Measurements from ENCODE around the gene NXNL1. TPM values are rescaled to one million over a fixed set of nuclear protein-coding genes. Genes with fewer than 3 reads are reported as not detected.

NXNL1 gene
- total RNA-seq, 2 experiments from 2014 or later, result not detected

- intact Hi-C loops (cut with DNase I, micrococcal nuclease), result loop anchor here (2.0 to 10.0 kb wide), 3 partner anchors 58 to 358 kb away; partner anchors contain the start of gene COLGALT1 (in 1 of the 2)
- Histone ChIP-seq H3K4me1 (ENCODE audit: insufficient read depth, low read length) (peaks cover 25% of the 10 kb centered on the region), H3K27me3 (ENCODE audit: control insufficient read depth in 1 of 2, insufficient read depth in 2 of 2, low read length in 2 of 2) (no peaks in the 10 kb centered on the region), H3K27ac (ENCODE audit: low read depth in 1 of 2, low read length in 2 of 2) (no peak overlapping the region), H3K9me3 (ENCODE audit: control insufficient read depth in 1 of 2, insufficient read depth in 1 of 2, low read length in 2 of 2) (no peaks in the 10 kb centered on the region), H3K4me3 (ENCODE audit: low read length) (no peak overlapping the region), H3K36me3 (ENCODE audit: insufficient read depth, low read length) (peaks cover 6% of the 10 kb centered on the region)
- Mint-ChIP-seq H3K9me3 (no peaks in the 10 kb centered on the region), H3K4me3 (no peak overlapping the region), H3K4me1 (ENCODE audit: low read depth) (peaks cover 17% of the 10 kb centered on the region), H3K36me3 (ENCODE audit: low read depth) (no peaks in the 10 kb centered on the region), H3K27me3 (no peaks in the 10 kb centered on the region), H3K27ac (no peak overlapping the region)
- DNase-seq (peak in 1 of 14 experiments; percentile 27), ATAC-seq (ENCODE audit: poor library complexity) (no peak)
- CTCF ChIA-PET, result interaction anchor here (1.3 to 1.8 kb wide), 6 partner anchors 14 to 31 kb away, joined by 3 to 38 read pairs (median 8); partner anchors contain the start of genes PGLS and SLC27A1
- POLR2A ChIA-PET, result interaction anchor here (1.2 to 1.7 kb wide), 3 partner anchors 14 to 362 kb away, joined by 4 to 5 read pairs (median 5); partner anchors contain the start of genes PGLS and RPL18A
- TF ChIP-seq, protein P1, sequence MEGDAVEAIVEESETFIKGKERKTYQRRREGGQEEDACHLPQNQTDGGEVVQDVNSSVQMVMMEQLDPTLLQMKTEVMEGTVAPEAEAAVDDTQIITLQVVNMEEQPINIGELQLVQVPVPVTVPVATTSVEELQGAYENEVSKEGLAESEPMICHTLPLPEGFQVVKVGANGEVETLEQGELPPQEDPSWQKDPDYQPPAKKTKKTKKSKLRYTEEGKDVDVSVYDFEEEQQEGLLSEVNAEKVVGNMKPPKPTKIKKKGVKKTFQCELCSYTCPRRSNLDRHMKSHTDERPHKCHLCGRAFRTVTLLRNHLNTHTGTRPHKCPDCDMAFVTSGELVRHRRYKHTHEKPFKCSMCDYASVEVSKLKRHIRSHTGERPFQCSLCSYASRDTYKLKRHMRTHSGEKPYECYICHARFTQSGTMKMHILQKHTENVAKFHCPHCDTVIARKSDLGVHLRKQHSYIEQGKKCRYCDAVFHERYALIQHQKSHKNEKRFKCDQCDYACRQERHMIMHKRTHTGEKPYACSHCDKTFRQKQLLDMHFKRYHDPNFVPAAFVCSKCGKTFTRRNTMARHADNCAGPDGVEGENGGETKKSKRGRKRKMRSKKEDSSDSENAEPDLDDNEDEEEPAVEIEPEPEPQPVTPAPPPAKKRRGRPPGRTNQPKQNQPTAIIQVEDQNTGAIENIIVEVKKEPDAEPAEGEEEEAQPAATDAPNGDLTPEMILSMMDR (IDR thresholded peaks at IDR 0.05), result no peak
Observed at GRCh38 chr19:17497149-17497798, 36.5 kb upstream of the NXNL1 start.

- H3K36me3 Mint-ChIP-seq (ENCODE audit: low read depth), result no peaks in the 10 kb centered on the region
- H3K4me1 ChIP-seq (ENCODE audit: insufficient read depth, low read length), result peaks cover 25% of the 10 kb centered on the region
- H3K4me3 ChIP-seq (ENCODE audit: low read length), result no peak overlapping the region
- H3K4me3 Mint-ChIP-seq, result no peak overlapping the region
- no peaks in the 10 kb centered on the region for H3K27me3 ChIP-seq (ENCODE audit: control insufficient read depth in 1 of 2, insufficient read depth in 2 of 2, low read length in 2 of 2)
- peaks cover 17% of the 10 kb centered on the region for H3K4me1 Mint-ChIP-seq (ENCODE audit: low read depth)
- no peak overlapping the region for H3K27ac ChIP-seq (ENCODE audit: low read depth in 1 of 2, low read length in 2 of 2)
- TF ChIP-seq, protein P1 (IDR thresholded peaks at IDR 0.05), result peak; percentile 96
- peak; percentile 99 for ATAC-seq (ENCODE audit: poor library complexity)
- H3K9me3 Mint-ChIP-seq, result no peaks in the 10 kb centered on the region
- no peak overlapping the region for H3K27ac Mint-ChIP-seq
- no peaks in the 10 kb centered on the region for H3K27me3 Mint-ChIP-seq
- peak; percentile 68 to 91 (median 76) for DNase-seq
- intact Hi-C loops (cut with DNase I, micrococcal nuclease), result loop anchor here (2.0 to 10.0 kb wide), 3 partner anchors 58 to 358 kb away; partner anchors contain the start of gene COLGALT1 (in 1 of the 2)
- no peaks in the 10 kb centered on the region for H3K9me3 ChIP-seq (ENCODE audit: control insufficient read depth in 1 of 2, insufficient read depth in 1 of 2, low read length in 2 of 2)
- H3K36me3 ChIP-seq (ENCODE audit: insufficient read depth, low read length), result peaks cover 6% of the 10 kb centered on the region
- ChIA-PET CTCF (interaction anchor here (0.6 to 1.8 kb wide), 22 partner anchors 9 to 436 kb away, joined by 3 to 38 read pairs (median 4); partner anchors contain the start of genes CCDC124, MVB12A, PGLS and SLC27A1), POLR2A (interaction anchor here (0.9 to 1.8 kb wide), 5 partner anchors 15 to 363 kb away, joined by 3 to 7 read pairs (median 5); partner anchors contain the start of genes PGLS, RPL18A and SLC27A1)
Observed at GRCh38 chr19:17496337-17496997, 35.7 kb upstream of the NXNL1 start.

- no peak overlapping the region for H3K4me3 Mint-ChIP-seq
Observed at GRCh38 chr19:17495639-17496296, 35.0 kb upstream of the NXNL1 start.

More at GRCh38 chr19:17495639-17496296, 35.0 kb upstream of the NXNL1 start:
- H3K4me1 Mint-ChIP-seq (ENCODE audit: low read depth), result peaks cover 17% of the 10 kb centered on the region
- Histone ChIP-seq H3K4me3 (ENCODE audit: low read length) (no peak overlapping the region), H3K27me3 (ENCODE audit: control insufficient read depth in 1 of 2, insufficient read depth in 2 of 2, low read length in 2 of 2) (no peaks in the 10 kb centered on the region), H3K27ac (ENCODE audit: low read depth in 1 of 2, low read length in 2 of 2) (no peak overlapping the region), H3K36me3 (ENCODE audit: insufficient read depth, low read length) (peaks cover 2% of the 10 kb centered on the region), H3K4me1 (ENCODE audit: insufficient read depth, low read length) (peaks cover 27% of the 10 kb centered on the region), H3K9me3 (ENCODE audit: control insufficient read depth in 1 of 2, insufficient read depth in 1 of 2, low read length in 2 of 2) (no peaks in the 10 kb centered on the region)
- ChIA-PET POLR2A (interaction anchor here (0.9 to 1.8 kb wide), 4 partner anchors 16 to 364 kb away, joined by 3 to 7 read pairs (median 5); partner anchors contain the start of genes PGLS, RPL18A and SLC27A1), CTCF (interaction anchor here (0.6 to 1.8 kb wide), 22 partner anchors 8 to 437 kb away, joined by 3 to 38 read pairs (median 4); partner anchors contain the start of genes CCDC124, MVB12A, PGLS and SLC27A1)
- no peak for DNase-seq
- H3K27me3 Mint-ChIP-seq, result no peaks in the 10 kb centered on the region
- intact Hi-C loops (cut with DNase I, micrococcal nuclease), result loop anchor here (2.0 to 10.0 kb wide), 3 partner anchors 59 to 359 kb away; partner anchors contain the start of gene COLGALT1 (in 1 of the 2)
- H3K27ac Mint-ChIP-seq, result no peak overlapping the region
- no peaks in the 10 kb centered on the region for H3K36me3 Mint-ChIP-seq (ENCODE audit: low read depth)
- H3K9me3 Mint-ChIP-seq, result no peaks in the 10 kb centered on the region
- TF ChIP-seq, protein P1 (IDR thresholded peaks at IDR 0.05), result no peak
- ATAC-seq (ENCODE audit: poor library complexity), result no peak
